ENCODE data around the gene GGNBP2.
"Not testable (repeated sequence)": the region's sequence is repeated elsewhere in the genome, so short reads cannot be mapped to it uniquely, and the experiment has no call there.

DNA sequence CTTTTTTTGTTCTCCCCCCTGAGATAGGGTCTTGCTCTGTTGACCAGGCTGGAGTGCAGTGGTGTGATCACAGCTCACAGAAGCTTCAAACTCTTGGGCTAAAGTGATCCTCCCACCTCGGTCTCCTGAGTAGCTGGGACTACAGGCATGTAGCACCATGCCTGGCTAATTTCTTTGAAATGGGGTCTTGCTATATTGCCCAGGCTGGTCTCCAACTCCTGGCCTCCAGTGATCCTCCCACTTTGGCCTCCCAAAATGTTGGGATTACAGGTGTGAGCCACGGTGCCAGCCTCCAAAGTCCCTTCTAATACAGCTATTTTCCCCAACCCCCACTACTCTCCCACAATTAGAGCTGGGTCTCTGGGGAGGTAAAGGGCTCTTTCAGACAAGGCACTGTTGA, 36.3 kb upstream of the GGNBP2 start:
- TF ChIP-seq, protein P1, sequence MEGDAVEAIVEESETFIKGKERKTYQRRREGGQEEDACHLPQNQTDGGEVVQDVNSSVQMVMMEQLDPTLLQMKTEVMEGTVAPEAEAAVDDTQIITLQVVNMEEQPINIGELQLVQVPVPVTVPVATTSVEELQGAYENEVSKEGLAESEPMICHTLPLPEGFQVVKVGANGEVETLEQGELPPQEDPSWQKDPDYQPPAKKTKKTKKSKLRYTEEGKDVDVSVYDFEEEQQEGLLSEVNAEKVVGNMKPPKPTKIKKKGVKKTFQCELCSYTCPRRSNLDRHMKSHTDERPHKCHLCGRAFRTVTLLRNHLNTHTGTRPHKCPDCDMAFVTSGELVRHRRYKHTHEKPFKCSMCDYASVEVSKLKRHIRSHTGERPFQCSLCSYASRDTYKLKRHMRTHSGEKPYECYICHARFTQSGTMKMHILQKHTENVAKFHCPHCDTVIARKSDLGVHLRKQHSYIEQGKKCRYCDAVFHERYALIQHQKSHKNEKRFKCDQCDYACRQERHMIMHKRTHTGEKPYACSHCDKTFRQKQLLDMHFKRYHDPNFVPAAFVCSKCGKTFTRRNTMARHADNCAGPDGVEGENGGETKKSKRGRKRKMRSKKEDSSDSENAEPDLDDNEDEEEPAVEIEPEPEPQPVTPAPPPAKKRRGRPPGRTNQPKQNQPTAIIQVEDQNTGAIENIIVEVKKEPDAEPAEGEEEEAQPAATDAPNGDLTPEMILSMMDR (IDR thresholded peaks at IDR 0.05), result not testable (repeated sequence)
- TF ChIP-seq POLR2AphosphoS5 (IDR thresholded peaks at IDR 0.05; ENCODE audit: low read depth, low read length), result not testable (repeated sequence)

Measured in Panc1 (cell line).